Thyroid gland (tissue), 4 donors: ENCODE data around the gene NAA30. TPM values are rescaled to one million over a fixed set of nuclear protein-coding genes. Genes with fewer than 3 reads are reported as not detected.
"Not testable (repeated sequence)": the region's sequence is repeated elsewhere in the genome, so short reads cannot be mapped to it uniquely, and the experiment has no call there.

Source experiments
- DNase-seq, 2 donors: peaks; one replicate each; pipeline ENCODE4 v3.0.0-alpha.2; 2019
- H3K27ac ChIP-seq, 3 donors: fragments of 200-600 bp; sonication (generic); 1 replicate in 2 of 3; 2 replicates in 1 of 3; pipeline ENCODE4 v1.5.1; 2016 to 2019; ENCODE audit warnings: mild to moderate bottlenecking in 1 of 3, moderate library complexity in 1 of 3
- H3K27me3 ChIP-seq: fragments of 200-600 bp; sonication (generic); one replicate; pipeline ENCODE4 v1.5.1; 2019
- H3K36me3 ChIP-seq, 2 donors: fragments of 200-600 bp; sonication (generic); one replicate each; pipeline ENCODE4 v1.5.1; 2016 to 2019
- H3K4me1 ChIP-seq, 2 donors: fragments of 200-600 bp; sonication (generic); one replicate each; pipeline ENCODE4 v1.5.1; 2017 to 2019
- H3K4me3 ChIP-seq, 3 donors: fragments of 200-600 bp; sonication (generic); replicated peaks in 1 of 3; 1 replicate in 2 of 3; 2 replicates in 1 of 3; pipeline ENCODE4 v1.5.1; 2016; ENCODE audit warnings: mild to moderate bottlenecking in 1 of 3
- H3K9me3 ChIP-seq: fragments of 200-600 bp; sonication (generic); one replicate; pipeline ENCODE4 v1.5.1; 2017
- CTCF ChIP-seq, 6 experiments: fragments of 200-600 bp in 3 of 6; fragments of 450-650 bp in 3 of 6; sonication (generic) in 3 of 6; IDR thresholded peaks; one replicate each; pipeline ENCODE4 v1.5.1; 2016 to 2019; ENCODE audit warnings: antibody characterized with exemption in 6 of 6, mild to moderate bottlenecking in 2 of 6, inconsistent platforms in 1 of 6, moderate library complexity in 1 of 6
- POLR2A ChIP-seq, 2 donors: fragments of 450-650 bp; IDR thresholded peaks; one replicate each; pipeline ENCODE4 v1.6.1; 2017; ENCODE audit warnings: antibody characterized with exemption in 2 of 2, mild to moderate bottlenecking in 2 of 2, moderate library complexity in 1 of 2
- WGBS, 2 donors: methylation state at CpG; one replicate each; pipeline ENCODE4 v1.1.5; 2017; 5-methylcytosine and 5-hydroxymethylcytosine counted together
- intact Hi-C: fragments of 100-400 bp; cut with DNase I; formaldehyde crosslinking; loops from one replicate; pipeline ENCODE4 v1.15.1; 2023
- total RNA-seq, 4 donors: library from RNA; depleted of rRNA; stranded (reverse); fragments of >200 nt; gene quantifications; one replicate each; pipeline ENCODE4 v1.2.3, GENCODE V29; 2016

Gene NAA30
- total RNA-seq, 4 donors from 2014 or later = 15.6 to 23.9 (median 19.1) TPM

- Histone ChIP-seq H3K9me3 (no peaks in the 10 kb centered on the region), H3K36me3 (no peaks in the 10 kb centered on the region), H3K27ac (no peak overlapping the region), H3K4me3 (no peak overlapping the region), H3K27me3 (no peaks in the 10 kb centered on the region), H3K4me1 (no peaks in the 10 kb centered on the region)
- no peak for TF ChIP-seq CTCF (IDR thresholded peaks at IDR 0.05)
- TF ChIP-seq POLR2A (IDR thresholded peaks at IDR 0.05) = no peak
- 63 to 85% methylated on average over 3 of the region's 3 CpGs for WGBS, 2 donors
- DNase-seq = no peak
- intact Hi-C loops = no loop called here
Measured at GRCh38 chr14:57355081-57355800, 35.1 kb upstream of the NAA30 start.

GRCh38 chr14:57362361-57362760 is 28.0 kb upstream of the NAA30 start:
- Histone ChIP-seq H3K36me3 (no peaks in the 10 kb centered on the region), H3K4me3 (no peak overlapping the region), H3K27me3 (no peaks in the 10 kb centered on the region), H3K4me1 (no peaks in the 10 kb centered on the region), H3K27ac (no peak overlapping the region), H3K9me3 (no peaks in the 10 kb centered on the region)
- no peak for TF ChIP-seq POLR2A (IDR thresholded peaks at IDR 0.05)
- no peak for TF ChIP-seq CTCF (IDR thresholded peaks at IDR 0.05)
- intact Hi-C loops = no loop called here
- no peak for DNase-seq

GRCh38 chr14:57364659-57365450 is 25.5 kb upstream of the NAA30 start:
- no peak for TF ChIP-seq POLR2A (IDR thresholded peaks at IDR 0.05)
- no peak for TF ChIP-seq CTCF (IDR thresholded peaks at IDR 0.05)
- H3K4me3 ChIP-seq = no peak overlapping the region
- H3K27me3 ChIP-seq = no peaks in the 10 kb centered on the region
- WGBS, 2 donors = 65 to 69% methylated on average over 17 of the region's 19 CpGs
- H3K9me3 ChIP-seq = no peaks in the 10 kb centered on the region
- DNase-seq = no peak
- H3K27ac ChIP-seq = no peak overlapping the region
- intact Hi-C loops = no loop called here
- no peaks in the 10 kb centered on the region for H3K4me1 ChIP-seq
- no peaks in the 10 kb centered on the region for H3K36me3 ChIP-seq

GRCh38 chr14:57370187-57370586 is 20.2 kb upstream of the NAA30 start:
- intact Hi-C loops, H3K36me3 ChIP-seq, H3K27ac ChIP-seq, H3K4me3 ChIP-seq, H3K9me3 ChIP-seq, DNase-seq, H3K4me1 ChIP-seq, H3K27me3 ChIP-seq: not testable (repeated sequence)
- 95 to 97% methylated on average over 5 of the region's 5 CpGs for WGBS, 2 donors

GRCh38 chr14:57371013-57371412 is 19.4 kb upstream of the NAA30 start:
- no peaks in the 10 kb centered on the region for H3K27me3 ChIP-seq
- H3K4me3 ChIP-seq = no peak overlapping the region
- H3K4me1 ChIP-seq = no peaks in the 10 kb centered on the region
- no peak for TF ChIP-seq CTCF (IDR thresholded peaks at IDR 0.05)
- TF ChIP-seq POLR2A (IDR thresholded peaks at IDR 0.05) = no peak
- whole genome bisulfite sequencing, 2 donors = 53 to 56% methylated on average over 3 of the region's 3 CpGs
- no peaks in the 10 kb centered on the region for H3K36me3 ChIP-seq
- intact Hi-C loops = no loop called here
- DNase-seq = no peak
- no peak overlapping the region for H3K27ac ChIP-seq
- no peaks in the 10 kb centered on the region for H3K9me3 ChIP-seq
